Endothelial cell of umbilical vein (primary cell): ENCODE measurements around the gene APBA2. TPM values are rescaled to one million over a fixed set of nuclear protein-coding genes. Genes with fewer than 3 reads are reported as not detected.

Source experiments
- BruUV-seq: library from RNA; stranded (reverse); fragments of 400-500 nt; replicated peaks from 2 replicates; lab custom pipeline; 2021; lab: Mats Ljungman, UMichigan
- CTCF ChIA-PET: fragments of 300-600, 350-600 bp; sonication (Branson Sonifier 250); formaldehyde crosslinking; loops from one replicate; lab custom pipeline; 2021; ENCODE audit warnings: antibody characterized with exemption, inconsistent platforms; lab: Charles Lee
- POLR2A ChIA-PET: fragments of 300-600, 350-600 bp; sonication (Branson Sonifier 250); formaldehyde crosslinking; loops from one replicate; lab custom pipeline; 2021; ENCODE audit warnings: antibody characterized with exemption, inconsistent platforms; lab: Charles Lee
- DNase-seq: peaks from one replicate; pipeline ENCODE4 v3.0.0-alpha.2; 2011; ENCODE audit warnings: low read depth, low spot score
- FAIRE-seq: peaks from 2 replicates; lab custom pipeline; 2011; peaks lifted over from hg19 to GRCh38; lab: Jason Lieb, UNC
- H2AFZ ChIP-seq: 2 replicates; pipeline ENCODE4 v1.6.0; 2012; ENCODE audit warnings: low read depth, low read length, control low read depth, inconsistent platforms
- H3K27ac ChIP-seq: 2 replicates; pipeline ENCODE4 v1.5.1; 2011; ENCODE audit warnings: low read depth, mild to moderate bottlenecking, control low read depth, low read length, moderate library complexity; ENCODE audit not compliant: insufficient read depth
- H3K27me3 ChIP-seq, 2 experiments: 2 replicates each; pipeline versions ENCODE4 v1.6.0 to v1.6.1; 2011; ENCODE audit warnings: low read length in 2 of 2, mixed read lengths in 1 of 2; ENCODE audit not compliant: control insufficient read depth in 2 of 2, insufficient read depth in 2 of 2
- H3K36me3 ChIP-seq, 2 experiments: 2 replicates in 1 of 2; 3 replicates in 1 of 2; pipeline ENCODE4 v1.5.1; 2011; ENCODE audit warnings: low read length in 2 of 2, mild to moderate bottlenecking in 1 of 2, moderate library complexity in 1 of 2; ENCODE audit not compliant: control insufficient read depth in 2 of 2, insufficient read depth in 2 of 2; ENCODE audit errors: extremely low read depth in 1 of 2
- H3K4me1 ChIP-seq: 3 replicates; pipeline ENCODE4 v1.5.1; 2011; ENCODE audit warnings: mild to moderate bottlenecking, low read length; ENCODE audit not compliant: control insufficient read depth, insufficient read depth; ENCODE audit errors: extremely low read depth
- H3K4me2 ChIP-seq: 2 replicates; pipeline ENCODE4 v1.6.1; 2011; ENCODE audit warnings: low read length, control low read depth, mixed read lengths; ENCODE audit not compliant: insufficient read depth
- H3K4me3 ChIP-seq, 3 experiments: fragments of 200-600 bp in 1 of 3; sonication (generic), shearing (Covaris generic) in 1 of 3; replicated peaks in 1 of 3; 2 replicates each; pipeline ENCODE4 v1.5.1; 2011 to 2016; ENCODE audit warnings: control low read depth in 3 of 3, low read length in 3 of 3, mild to moderate bottlenecking in 2 of 3, inconsistent platforms in 1 of 3, low read depth in 1 of 3, moderate library complexity in 1 of 3; ENCODE audit not compliant: insufficient read depth in 1 of 3
- H3K79me2 ChIP-seq: 2 replicates; pipeline ENCODE4 v1.6.0; 2012; ENCODE audit warnings: low read length, inconsistent platforms; ENCODE audit not compliant: control insufficient read depth, insufficient read depth
- H3K9ac ChIP-seq: replicated peaks from 2 replicates; pipeline ENCODE3; 2011; ENCODE audit warnings: low read length, control low read depth; ENCODE audit not compliant: insufficient read depth; ENCODE audit errors: extremely low read depth
- H3K9me1 ChIP-seq: replicated peaks from 3 replicates; pipeline ENCODE4 v1.6.0; 2011; ENCODE audit warnings: mild to moderate bottlenecking, low read length; ENCODE audit not compliant: control insufficient read depth, insufficient read depth; ENCODE audit errors: extremely low read depth
- H3K9me3 ChIP-seq: replicated peaks from 2 replicates; pipeline ENCODE4 v1.5.1; 2012; ENCODE audit warnings: low read length, inconsistent platforms; ENCODE audit not compliant: control insufficient read depth, insufficient read depth
- H4K20me1 ChIP-seq: replicated peaks from 2 replicates; pipeline ENCODE3; 2011; ENCODE audit warnings: mild to moderate bottlenecking, low read length; ENCODE audit not compliant: control insufficient read depth, insufficient read depth; ENCODE audit errors: extremely low read depth
- CTCF ChIP-seq, 2 donors: IDR thresholded peaks; 1 replicate in 1 of 2; 2 replicates in 1 of 2; pipeline ENCODE4 v1.5.1; 2011; ENCODE audit warnings: low read length in 2 of 2, mild to moderate bottlenecking in 2 of 2, moderate library complexity in 2 of 2, control low read depth in 1 of 2, inconsistent platforms in 1 of 2, low read depth in 1 of 2; ENCODE audit not compliant: insufficient read depth in 1 of 2; ENCODE audit errors: extremely low read depth in 1 of 2
- EZH2 ChIP-seq: IDR thresholded peaks from 2 replicates; pipeline ENCODE4 v1.6.1; 2012; ENCODE audit warnings: borderline replicate concordance, low read depth, mild to moderate bottlenecking, moderate library complexity, low read length, inconsistent platforms; ENCODE audit not compliant: severe bottlenecking
- FOS ChIP-seq: IDR thresholded peaks from 2 replicates; pipeline ENCODE4 v1.6.1; 2011; ENCODE audit warnings: mild to moderate bottlenecking, low read length, moderate library complexity, borderline replicate concordance; ENCODE audit not compliant: insufficient read depth
- MYC ChIP-seq: IDR thresholded peaks from one replicate; pipeline ENCODE4 v1.6.1; 2011; ENCODE audit warnings: mild to moderate bottlenecking, low read depth, low read length
- dilution Hi-C: fragments of 300-500 bp; cut with MboI; formaldehyde crosslinking; loops from one replicate; pipeline ENCODE4 v1.15.0; 2019; ENCODE audit warnings: low sequenced_read_pairs; ENCODE audit not compliant: extremely low pct_ligation_motif_present
- intact Hi-C: fragments of 100-400 bp; cut with micrococcal nuclease; formaldehyde crosslinking; loops from one replicate; pipeline ENCODE4 v1.10.0; 2022
- polyA plus RNA-seq, 4 experiments: library from polyadenylated mRNA; depleted of rRNA in 3 of 4; stranded (reverse) in 3 of 4; unstranded in 1 of 4; fragments of >200 nt; gene quantifications; 2 replicates each; pipeline versions ENCODE4 v1.2.1 to v1.2.3, GENCODE V29; 2011 to 2012; ENCODE audit warnings: missing spikeins in 1 of 4
- total RNA-seq: library from RNA; stranded (reverse); gene quantifications from 2 replicates; pipeline ENCODE4 v1.2.3, GENCODE V29; 2021
- TF ChIP-seq, protein P1 (sequence below): IDR thresholded peaks from 2 replicates; pipeline ENCODE4 v1.6.1; 2011; ENCODE audit not compliant: insufficient read depth, insufficient read length

Gene APBA2
- total and polyA plus RNA-seq, 2 donors (not counting 3 experiments of a cell fraction or from before 2014, with no cell fraction given): 5.7 to 11.1 TPM

DNA sequence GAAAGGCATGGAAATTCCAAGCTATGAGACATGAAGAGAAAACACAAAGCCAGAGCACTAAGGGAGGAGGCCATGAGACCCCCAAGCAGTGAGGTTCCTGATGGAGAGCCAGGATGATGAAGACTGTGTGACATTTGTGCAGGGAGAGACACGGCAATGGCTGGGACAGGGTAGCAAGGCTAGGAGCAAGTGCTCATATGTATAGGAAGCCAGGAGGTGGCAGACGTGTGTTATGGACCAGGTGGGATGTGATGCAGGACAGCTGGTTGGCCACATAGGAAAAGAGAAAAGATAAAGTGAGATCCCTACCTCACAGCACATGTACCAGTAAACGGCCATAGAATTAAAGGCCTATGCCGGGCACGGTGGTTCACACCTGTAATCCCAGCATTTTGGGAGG, 112.7 kb downstream of the APBA2 start:
- H2AFZ ChIP-seq: no peak overlapping the region
- no peaks in the 10 kb centered on the region for H4K20me1 ChIP-seq
- H3K79me2 ChIP-seq: no peaks in the 10 kb centered on the region
- BruUV-seq: no TSS peak
- H3K9ac ChIP-seq: no peak overlapping the region
- no peak for TF ChIP-seq MYC
- no peak for TF ChIP-seq CTCF (IDR thresholded peaks at IDR 0.05; ENCODE audit: extremely low read depth in 1 of 2, insufficient read depth in 1 of 2, low read depth in 1 of 2, low read length in 2 of 2)
- TF ChIP-seq EZH2: no peak
- no peak for TF ChIP-seq FOS
- TF ChIP-seq, protein P1, sequence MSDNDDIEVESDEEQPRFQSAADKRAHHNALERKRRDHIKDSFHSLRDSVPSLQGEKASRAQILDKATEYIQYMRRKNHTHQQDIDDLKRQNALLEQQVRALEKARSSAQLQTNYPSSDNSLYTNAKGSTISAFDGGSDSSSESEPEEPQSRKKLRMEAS: no peak
- H3K36me3 ChIP-seq: no peaks in the 10 kb centered on the region
- H3K9me3 ChIP-seq: no peaks in the 10 kb centered on the region
- dilution Hi-C loops (no loop called here), intact Hi-C loops (no loop called here)
- FAIRE-seq: no peak
- ChIA-PET CTCF (no interaction called here), POLR2A (no interaction called here)
- DNase-seq: no peak
- no peak overlapping the region for H3K4me2 ChIP-seq
- H3K4me3 ChIP-seq: no peak overlapping the region
- no peaks in the 10 kb centered on the region for H3K27me3 ChIP-seq
- H3K4me1 ChIP-seq: no peaks in the 10 kb centered on the region
- H3K9me1 ChIP-seq: no peaks in the 10 kb centered on the region
- no peak overlapping the region for H3K27ac ChIP-seq
